ENCODE results near the gene SPATS2L. TPM values are rescaled to one million over a fixed set of nuclear protein-coding genes. Genes with fewer than 3 reads are reported as not detected.

SPATS2L gene
- total and polyA plus RNA-seq, 8 donors: 81.2 to 96.7 (median 91.2) TPM

GRCh38 chr2:200322607-200323006 is 16.1 kb downstream of the SPATS2L start:
- H3K9me3 ChIP-seq: no peaks in the 10 kb centered on the region
- TF ChIP-seq CTCF (IDR thresholded peaks at IDR 0.05): no peak
- intact Hi-C loops (cut with DNase I): no loop called here
- H3K4me3 ChIP-seq: no peak overlapping the region
- H3K36me3 ChIP-seq: no peaks in the 10 kb centered on the region
- ATAC-seq (no peak), DNase-seq (no peak)
- no peak overlapping the region for H3K27ac ChIP-seq
- H3K4me1 ChIP-seq: peaks cover 9 to 21% of the 10 kb centered on the region in 2 donors
- H3K27me3 ChIP-seq: no peaks in the 10 kb centered on the region

- H3K9me3 ChIP-seq: no peaks in the 10 kb centered on the region
- H3K4me1 ChIP-seq: peaks cover 4% of the 10 kb centered on the region in 2 donors
- no peak overlapping the region for H3K4me3 ChIP-seq
- intact Hi-C loops (cut with DNase I): no loop called here
- H3K27ac ChIP-seq: no peak overlapping the region
- no peaks in the 10 kb centered on the region for H3K36me3 ChIP-seq
- TF ChIP-seq CTCF (IDR thresholded peaks at IDR 0.05): no peak
- no peaks in the 10 kb centered on the region for H3K27me3 ChIP-seq
- no peak for DNase-seq
- no peak for ATAC-seq
Measured at GRCh38 chr2:200324362-200324761, 17.9 kb downstream of the SPATS2L start.

GRCh38 chr2:200329384-200329783 is 22.9 kb downstream of the SPATS2L start:
- DNase-seq (no peak), ATAC-seq (no peak)
- TF ChIP-seq CTCF (IDR thresholded peaks at IDR 0.05): no peak
- no peak overlapping the region for H3K27ac ChIP-seq
- H3K27me3 ChIP-seq: no peaks in the 10 kb centered on the region
- intact Hi-C loops (cut with DNase I): no loop called here
- H3K9me3 ChIP-seq: no peaks in the 10 kb centered on the region
- no peak overlapping the region for H3K4me3 ChIP-seq
- no peaks in the 10 kb centered on the region for H3K36me3 ChIP-seq
- no peaks in the 10 kb centered on the region for H3K4me1 ChIP-seq

GRCh38 chr2:200329798-200330197 is 23.3 kb downstream of the SPATS2L start:
- Histone ChIP-seq H3K4me1 (no peaks in the 10 kb centered on the region), H3K9me3 (no peaks in the 10 kb centered on the region), H3K36me3 (no peaks in the 10 kb centered on the region), H3K4me3 (no peak overlapping the region), H3K27me3 (no peaks in the 10 kb centered on the region), H3K27ac (no peak overlapping the region)
- ATAC-seq (no peak), DNase-seq (no peak)
- no peak for TF ChIP-seq CTCF (IDR thresholded peaks at IDR 0.05)
- intact Hi-C loops (cut with DNase I): no loop called here

- TF ChIP-seq CTCF (IDR thresholded peaks at IDR 0.05): no peak
Measured at GRCh38 chr2:200330351-200331060, 24.0 kb downstream of the SPATS2L start.

More at GRCh38 chr2:200330351-200331060, 24.0 kb downstream of the SPATS2L start:
- Histone ChIP-seq H3K4me3 (no peak overlapping the region), H3K4me1 (no peaks in the 10 kb centered on the region), H3K27ac (no peak overlapping the region), H3K9me3 (no peaks in the 10 kb centered on the region), H3K36me3 (no peaks in the 10 kb centered on the region), H3K27me3 (no peaks in the 10 kb centered on the region)
- intact Hi-C loops (cut with DNase I): no loop called here
- no peak for ATAC-seq
- DNase-seq: no peak
